Measurements from ENCODE around the gene EVI5L. TPM values are rescaled to one million over a fixed set of nuclear protein-coding genes. Genes with fewer than 3 reads are reported as not detected.

EVI5L gene
- total RNA-seq = 14.8 and 16.4 TPM in 2 replicates

DNA sequence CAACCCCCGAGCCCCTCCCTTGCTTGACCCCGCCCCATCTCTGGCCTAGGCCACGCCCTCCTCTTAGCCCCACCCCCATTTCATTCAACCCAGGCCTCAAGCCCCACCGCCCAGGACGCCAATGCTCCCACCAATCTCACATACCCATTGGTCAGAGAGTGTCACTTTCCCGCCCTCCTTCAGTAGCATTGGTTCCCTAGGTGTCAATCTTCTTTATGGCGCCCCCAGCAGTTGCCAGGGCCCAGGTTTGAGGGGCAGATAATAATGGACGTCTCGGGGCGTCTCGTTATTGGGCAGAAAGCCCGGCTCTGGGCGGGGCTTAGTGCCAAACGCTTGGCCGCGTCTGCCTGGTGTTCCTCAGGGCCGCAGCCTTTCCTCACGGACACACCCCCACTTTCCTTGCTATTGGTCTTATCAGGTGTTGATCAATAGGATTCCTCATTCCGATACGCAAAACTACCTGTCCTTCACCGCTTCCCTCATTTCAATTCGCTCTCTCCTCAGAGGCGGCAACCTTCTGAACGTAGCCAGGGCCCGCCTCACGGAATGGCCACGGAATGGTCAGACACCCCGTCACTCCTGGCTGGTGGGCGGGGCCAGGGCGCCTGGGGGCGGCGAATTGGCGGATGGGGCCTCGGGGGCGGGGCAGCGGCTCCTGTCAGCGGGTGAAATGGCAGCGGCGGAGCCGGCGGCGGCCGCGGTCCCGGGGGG, at the start of gene EVI5L:
EVI5L (plus strand) TSS at position 658 of the 711 bp plus-strand sequence. CDS start 16,325 bp downstream, outside the sequence.

DNA sequence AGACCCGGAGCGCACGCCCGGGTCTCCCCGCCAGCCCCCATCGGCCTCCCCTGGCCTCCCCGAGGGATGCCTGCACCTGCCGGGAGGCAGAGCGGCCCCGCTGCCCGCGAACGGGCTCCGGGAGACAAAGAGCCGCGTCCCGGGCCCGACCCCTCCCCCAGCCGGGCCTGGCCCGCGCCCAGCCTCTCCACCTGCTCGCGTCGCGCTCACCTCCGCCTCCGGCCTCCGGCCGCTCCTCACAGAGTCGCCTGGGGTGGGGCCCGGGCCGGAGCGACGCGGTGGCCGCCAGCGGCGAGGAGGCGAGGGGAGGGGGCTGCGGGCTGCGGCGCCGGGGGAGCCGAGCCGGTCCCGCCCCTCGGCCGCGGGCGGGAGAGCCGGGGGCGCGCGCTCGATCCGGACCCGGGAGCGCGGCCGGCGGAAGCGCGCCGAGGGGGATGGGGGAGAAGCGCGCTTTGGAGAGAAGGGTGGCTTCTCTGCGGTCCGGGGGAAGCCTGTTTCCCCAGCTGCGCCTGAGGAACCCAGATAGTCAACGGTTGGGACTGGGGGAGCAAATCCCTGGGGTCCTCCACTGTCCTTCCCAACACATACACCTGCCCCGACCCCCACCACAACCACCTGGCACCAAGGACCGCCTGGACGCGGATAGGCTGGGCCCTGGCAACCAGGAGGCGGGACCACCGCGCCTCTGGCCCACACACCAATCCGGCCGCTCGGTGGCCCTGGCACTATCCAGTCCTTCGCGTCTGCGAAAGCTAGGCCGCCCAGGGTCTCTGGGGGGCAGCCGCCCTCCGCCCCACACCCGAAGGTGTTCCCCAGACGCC, 44.3 kb downstream of the EVI5L start, which contains the start of gene PRR36:
PRR36 (minus strand) TSS at position 315 of the 821 bp plus-strand sequence. CDS start 701 bp downstream, outside the sequence.

GRCh38 chr19:7888145-7888825, 58.3 kb downstream of the EVI5L start, which contains the start of gene LRRC8E:
TSS of gene LRRC8E (plus strand) at chr19:7888510. CDS start at chr19:7895604, 7,094 bp downstream.

DNA sequence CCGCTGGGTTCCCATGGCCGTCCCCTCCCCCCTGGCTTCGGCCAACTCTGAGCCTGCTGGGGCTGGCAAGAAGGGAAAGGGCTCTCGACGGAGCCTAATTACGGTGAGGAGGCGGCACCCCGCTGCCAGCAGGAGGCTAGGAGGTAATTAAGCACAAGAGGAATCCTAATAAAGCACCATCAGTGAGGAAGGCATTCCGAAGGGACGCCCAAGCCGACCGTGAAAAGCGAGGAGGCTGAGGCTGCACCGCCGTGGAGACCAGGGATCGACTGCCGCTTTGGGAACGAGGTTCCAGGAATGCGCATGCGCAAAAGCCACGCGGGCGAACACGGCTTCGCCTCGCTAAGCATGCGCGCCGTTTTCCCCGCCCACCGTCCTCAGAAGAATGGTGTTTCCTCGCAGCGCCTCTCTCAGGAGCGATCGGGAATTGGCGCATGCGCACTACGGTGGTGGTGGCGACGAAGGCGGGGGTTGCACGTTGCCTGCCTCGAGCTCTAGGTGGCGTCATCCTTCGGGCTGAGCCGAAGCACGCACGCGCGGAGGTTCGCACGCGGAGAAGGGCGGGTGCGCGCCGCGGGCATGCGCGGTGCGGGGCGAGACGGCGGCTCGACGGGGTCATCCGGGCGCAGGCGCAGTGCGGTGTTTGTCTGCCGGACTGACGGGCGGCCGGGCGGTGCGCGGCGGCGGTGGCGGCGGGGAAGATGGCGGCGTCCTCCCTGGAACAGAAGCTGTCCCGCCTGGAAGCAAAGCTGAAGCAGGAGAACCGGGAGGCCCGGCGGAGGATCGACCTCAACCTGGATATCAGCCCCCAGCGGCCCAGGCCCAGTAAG, 73.4 kb downstream of the EVI5L start, which contains the start of gene MAP2K7:
MAP2K7 (plus strand) TSS at position 634 of the 830 bp plus-strand sequence; CDS start at position 702, 68 bp downstream.

Other genes with a start within 250 kb of the EVI5L start
- gene CAMSAP3, start 234.4 kb upstream of the EVI5L start, total RNA-seq = 11.0 and 12.6 TPM in 2 replicates
- 34.7 and 37.8 TPM in 2 replicates for gene XAB2, start 200.7 kb upstream of the EVI5L start, total RNA-seq
- 25.8 and 36.3 TPM in 2 replicates for gene PET100, start 200.4 kb upstream of the EVI5L start, total RNA-seq
- not detected in 2 replicates for gene PCP2, start 196.5 kb upstream of the EVI5L start, total RNA-seq
- gene STXBP2, start 193.1 kb upstream of the EVI5L start, total RNA-seq = 38.1 and 50.0 TPM in 2 replicates
- not detected in 2 replicates for gene RETN, start 161.2 kb upstream of the EVI5L start, total RNA-seq
- not detected in 2 replicates for gene MCEMP1, start 153.1 kb upstream of the EVI5L start, total RNA-seq
- 115 and 131 TPM in 2 replicates for gene TRAPPC5, start 149.4 kb upstream of the EVI5L start, total RNA-seq
- not detected in 2 replicates for gene FCER2, start 128.1 kb upstream of the EVI5L start, total RNA-seq
- gene CLEC4G, start 98.1 kb upstream of the EVI5L start, total RNA-seq = not detected in 2 replicates
- not detected in 2 replicates for gene CD209, start 82.7 kb upstream of the EVI5L start, total RNA-seq
- not detected in 2 replicates for gene CLEC4M, start 67.0 kb upstream of the EVI5L start, total RNA-seq
- 0.07 TPM in 1 of 2 replicates, not detected in the other for gene PRR36, start 44.2 kb downstream of the EVI5L start, total RNA-seq
- gene LRRC8E, start 58.3 kb downstream of the EVI5L start, total RNA-seq = 7.6 and 9.0 TPM in 2 replicates
- 5.6 and 12.6 TPM in 2 replicates for gene MAP2K7, start 73.7 kb downstream of the EVI5L start, total RNA-seq
- gene TGFBR3L, start 84.6 kb downstream of the EVI5L start, total RNA-seq = 2.6 and 10.2 TPM in 2 replicates
- 21.6 and 22.9 TPM in 2 replicates for gene SNAPC2, start 90.1 kb downstream of the EVI5L start, total RNA-seq
- gene CTXN1, start 95.9 kb downstream of the EVI5L start, total RNA-seq = 6.7 and 7.8 TPM in 2 replicates
- gene TIMM44, start 113.4 kb downstream of the EVI5L start, total RNA-seq = 57.5 and 66.4 TPM in 2 replicates
- gene ELAVL1, start 175.4 kb downstream of the EVI5L start, total RNA-seq = 40.5 and 49.2 TPM in 2 replicates
- gene CCL25, start 222.5 kb downstream of the EVI5L start, total RNA-seq = not detected in 2 replicates